ENCODE results near the gene COL9A1. TPM values are rescaled to one million over a fixed set of nuclear protein-coding genes. Genes with fewer than 3 reads are reported as not detected.

Gene COL9A1
- polyA plus RNA-seq = 1.8 and 2.4 TPM in 2 replicates

GRCh38 chr6:70303034-70303525, at the start of gene COL9A1:
COL9A1 (minus strand) TSS chr6:70303084; CDS start chr6:70302924, 160 bp downstream.

Other genes with a start within 250 kb of the COL9A1 start
- gene FAM135A, start 110.4 kb upstream of the COL9A1 start, polyA plus RNA-seq = 37.8 and 42.7 TPM in 2 replicates

Data from Purkinje cell (primary cell).